GM20000 (cell line): ENCODE data around the gene KIF2A.

ENCODE experiments used
- DNase-seq: peaks from one replicate; pipeline ENCODE4 v3.0.0; 2012; ENCODE audit warnings: low spot score
- CTCF ChIP-seq: IDR thresholded peaks from 2 replicates; pipeline ENCODE4 v1.5.1; 2012; ENCODE audit warnings: mild to moderate bottlenecking, control low read depth; ENCODE audit errors: extremely low read depth, missing control alignments

Gene KIF2A

GRCh38 chr5:62281411-62281810 is 24.6 kb upstream of the KIF2A start:
- TF ChIP-seq CTCF = no peak
- DNase-seq = no peak

GRCh38 chr5:62282064-62282463 is 23.9 kb upstream of the KIF2A start:
- TF ChIP-seq CTCF = no peak
- no peak for DNase-seq

GRCh38 chr5:62283005-62283404 is 23.0 kb upstream of the KIF2A start:
- DNase-seq = no peak
- no peak for TF ChIP-seq CTCF

GRCh38 chr5:62283861-62284260 is 22.1 kb upstream of the KIF2A start:
- no peak for DNase-seq
- TF ChIP-seq CTCF = no peak

- DNase-seq = no peak
- no peak for TF ChIP-seq CTCF
These were observed 20.8 kb upstream of the KIF2A start for GRCh38 chr5:62284946-62285891.

- TF ChIP-seq CTCF = no peak
- no peak for DNase-seq
These were observed 19.2 kb upstream of the KIF2A start for GRCh38 chr5:62286834-62287233.

- TF ChIP-seq CTCF = no peak
These were observed 18.8 kb upstream of the KIF2A start for GRCh38 chr5:62287237-62287636.

More at GRCh38 chr5:62287237-62287636, 18.8 kb upstream of the KIF2A start:
- DNase-seq = no peak
